ENCODE data around the gene ZBTB7A. TPM values are rescaled to one million over a fixed set of nuclear protein-coding genes. Genes with fewer than 3 reads are reported as not detected.

ZBTB7A gene
- total RNA-seq, 1 experiment from 2014 or later, result 7.2 TPM

DNA sequence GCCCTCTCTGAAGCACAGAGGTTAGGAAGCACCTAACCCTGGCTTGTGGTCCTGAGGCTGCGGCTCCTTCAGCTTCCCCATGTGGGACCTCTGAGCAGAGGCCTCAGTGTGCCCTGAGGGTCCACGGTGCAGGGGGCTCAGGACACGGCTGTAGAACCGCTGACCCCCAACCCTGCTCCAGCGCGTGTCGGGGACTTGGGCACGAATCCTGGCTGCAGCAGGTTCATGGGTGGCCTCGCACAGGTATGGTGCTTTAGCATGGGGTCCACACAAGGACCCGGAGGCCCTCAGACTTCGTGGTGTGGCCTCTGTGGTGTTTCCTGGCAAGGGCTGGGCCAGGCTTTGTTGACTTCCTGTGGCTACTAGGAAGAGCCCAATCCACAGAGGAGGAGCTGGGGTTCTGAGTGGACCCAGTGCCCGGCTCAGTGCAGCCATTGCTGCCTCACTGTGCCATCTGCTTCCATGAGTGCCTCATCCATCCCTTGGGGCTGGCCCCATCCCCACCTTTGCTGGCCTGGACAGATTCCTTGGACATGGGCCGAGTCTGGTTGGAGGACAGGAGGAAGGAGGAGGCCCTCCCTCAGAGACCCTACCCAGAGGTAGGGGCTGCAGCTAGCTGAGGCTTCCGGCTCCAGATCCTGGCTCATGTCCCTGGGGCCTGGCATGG lies 24.5 kb downstream of the ZBTB7A start:
- H3K9ac ChIP-seq (ENCODE audit: low read length), result no peak overlapping the region
- H3K4me2 ChIP-seq (ENCODE audit: low read depth, low read length, poor library complexity, severe bottlenecking), result no peak overlapping the region
- no peaks in the 10 kb centered on the region for H3K9me2 ChIP-seq (replicated peaks; ENCODE audit: insufficient read depth, low read length)
- peaks cover 24% of the 10 kb centered on the region for H3K79me2 ChIP-seq (ENCODE audit: low read length)
- H2AFZ ChIP-seq (ENCODE audit: low read length), result no peak overlapping the region
- H3K9me3 ChIP-seq (ENCODE audit: low read length), result no peaks in the 10 kb centered on the region
- no peak overlapping the region for H3K4me3 ChIP-seq (ENCODE audit: low read length)
- H3K36me3 ChIP-seq (ENCODE audit: insufficient read depth, low read length), result peaks cover 2% of the 10 kb centered on the region; the same call in 1 of the 2 replicates
- peaks cover 11% of the 10 kb centered on the region; the same call in 1 of the 2 replicates for H4K20me1 ChIP-seq (ENCODE audit: insufficient read depth, low read depth, low read length)
- no peaks in the 10 kb centered on the region for H3K27me3 ChIP-seq (ENCODE audit: low read length)
- peaks cover 22% of the 10 kb centered on the region for H3K4me1 ChIP-seq (ENCODE audit: low read length)
- no peak for DNase-seq
- H3K27ac ChIP-seq (ENCODE audit: low read length), result no peak overlapping the region

DNA sequence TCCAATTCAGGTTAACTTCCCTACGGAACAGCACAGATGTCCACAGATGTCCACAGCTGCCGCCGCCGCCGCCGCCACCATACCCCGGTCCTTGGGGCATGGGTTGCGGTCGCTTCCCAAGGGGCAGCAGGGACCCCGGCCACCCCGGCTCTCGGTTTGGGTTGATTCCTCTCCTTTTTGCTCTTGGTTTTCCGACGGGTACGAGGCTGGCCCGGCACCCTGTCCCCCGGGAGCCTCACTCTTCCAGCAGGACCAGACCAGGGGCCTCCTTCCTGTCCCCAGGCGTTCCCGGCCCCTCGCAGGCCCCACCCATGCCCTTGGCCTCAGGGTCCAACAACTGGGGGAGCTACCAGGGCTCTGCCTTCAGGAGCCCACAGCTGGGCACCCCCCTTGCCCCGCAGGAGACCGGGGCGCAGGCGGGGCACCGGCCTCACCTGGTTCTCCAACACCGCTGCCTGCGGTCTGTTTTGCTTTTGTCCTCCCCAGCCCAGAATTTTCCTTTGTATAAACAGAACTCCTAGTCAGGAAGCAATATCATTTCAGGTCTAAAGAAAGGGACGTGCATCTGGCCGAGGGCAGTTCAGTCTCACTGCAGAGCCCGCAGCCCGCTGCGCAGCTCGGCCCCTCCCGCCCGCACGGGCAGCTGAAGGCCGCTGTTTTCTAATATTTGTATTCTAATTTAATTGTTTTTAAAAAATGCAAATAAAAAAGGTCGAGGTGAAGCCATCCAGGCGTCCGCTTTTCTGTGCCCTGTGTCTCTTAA lies 27.9 kb downstream of the ZBTB7A start:
- Histone ChIP-seq H3K4me3 (ENCODE audit: low read length) (no peak overlapping the region), H3K9me2 (replicated peaks; ENCODE audit: insufficient read depth, low read length) (no peaks in the 10 kb centered on the region), H2AFZ (ENCODE audit: low read length) (no peak overlapping the region), H3K9ac (ENCODE audit: low read length) (no peak overlapping the region), H3K4me2 (ENCODE audit: low read depth, low read length, poor library complexity, severe bottlenecking) (no peak overlapping the region), H3K36me3 (ENCODE audit: insufficient read depth, low read length) (peaks cover 10% of the 10 kb centered on the region), H3K27me3 (ENCODE audit: low read length) (no peaks in the 10 kb centered on the region), H4K20me1 (ENCODE audit: insufficient read depth, low read depth, low read length) (0 out of 2 replicates have a peak, but pooled peaks cover under 1% of the 10 kb centered on the region), H3K4me1 (ENCODE audit: low read length) (no peaks in the 10 kb centered on the region), H3K79me2 (ENCODE audit: low read length) (0 out of 2 replicates have a peak, but pooled peaks cover under 1% of the 10 kb centered on the region), H3K9me3 (ENCODE audit: low read length) (0 out of 2 replicates have a peak, but pooled peaks cover 4% of the 10 kb centered on the region), H3K27ac (ENCODE audit: low read length) (no peak overlapping the region)
- no peak for DNase-seq

DNA sequence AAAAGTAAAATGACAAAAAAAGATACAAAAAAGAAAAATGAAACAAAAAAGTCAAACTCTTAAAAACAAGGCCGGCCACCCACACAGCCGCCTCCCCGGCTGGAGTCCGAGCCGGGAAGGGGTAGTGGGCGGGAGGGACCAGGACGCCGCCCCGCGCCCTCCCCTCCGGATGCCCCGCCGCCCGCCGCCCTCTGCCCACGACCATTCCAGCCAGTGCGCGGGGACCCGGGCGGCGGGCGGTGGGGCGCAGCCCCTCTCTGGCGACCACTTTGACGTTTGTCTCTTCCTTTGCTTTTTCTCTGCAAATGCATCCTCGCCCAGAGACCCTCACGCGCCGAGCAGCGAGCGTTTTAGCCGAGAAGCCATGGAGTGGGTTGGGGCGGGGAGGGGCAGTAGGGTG lies 28.6 kb downstream of the ZBTB7A start:
- Histone ChIP-seq H3K9me3 (ENCODE audit: low read length) (0 out of 2 replicates have a peak, but pooled peaks cover 4% of the 10 kb centered on the region), H3K4me1 (ENCODE audit: low read length) (no peaks in the 10 kb centered on the region), H4K20me1 (ENCODE audit: insufficient read depth, low read depth, low read length) (no peaks in the 10 kb centered on the region), H3K27me3 (ENCODE audit: low read length) (no peaks in the 10 kb centered on the region), H3K27ac (ENCODE audit: low read length) (no peak overlapping the region), H3K79me2 (ENCODE audit: low read length) (no peaks in the 10 kb centered on the region), H3K4me3 (ENCODE audit: low read length) (no peak overlapping the region), H2AFZ (ENCODE audit: low read length) (no peak overlapping the region), H3K36me3 (ENCODE audit: insufficient read depth, low read length) (peaks cover 10% of the 10 kb centered on the region), H3K4me2 (ENCODE audit: low read depth, low read length, poor library complexity, severe bottlenecking) (no peak overlapping the region), H3K9ac (ENCODE audit: low read length) (no peak overlapping the region), H3K9me2 (replicated peaks; ENCODE audit: insufficient read depth, low read length) (no peaks in the 10 kb centered on the region)
- DNase-seq, result no peak

DNA sequence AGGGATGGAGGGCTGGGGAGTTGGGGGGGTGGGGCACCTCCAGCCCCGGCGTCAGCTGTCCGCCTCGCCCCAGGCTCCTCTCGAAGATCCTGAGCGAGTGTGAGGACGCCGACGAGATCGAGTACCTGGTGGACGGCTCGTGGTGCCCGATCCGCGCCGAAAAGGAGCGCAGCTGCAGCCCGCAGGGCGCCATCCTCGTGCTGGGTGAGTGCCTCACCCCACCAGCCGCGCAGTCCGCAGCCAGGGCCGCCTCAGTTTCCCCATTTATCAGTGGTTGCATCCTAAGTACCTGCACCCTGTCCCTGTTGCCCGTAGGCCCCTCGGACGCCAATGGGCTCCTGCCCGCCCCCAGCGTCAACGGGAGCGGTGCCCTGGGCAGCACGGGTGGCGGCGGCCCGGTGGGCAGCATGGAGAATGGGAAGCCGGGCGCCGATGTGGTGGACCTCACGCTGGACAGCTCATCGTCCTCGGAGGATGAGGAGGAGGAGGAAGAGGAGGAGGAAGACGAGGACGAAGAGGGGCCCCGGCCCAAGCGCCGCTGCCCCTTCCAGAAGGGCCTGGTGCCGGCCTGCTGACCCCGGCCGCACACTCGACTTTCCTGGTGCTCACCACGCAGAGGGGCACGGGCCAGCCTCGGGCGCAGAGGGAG lies 29.3 kb downstream of the ZBTB7A start:
- H2AFZ ChIP-seq (ENCODE audit: low read length), result no peak overlapping the region
- H3K9ac ChIP-seq (ENCODE audit: low read length), result no peak overlapping the region
- no peak for DNase-seq
- no peak overlapping the region for H3K27ac ChIP-seq (ENCODE audit: low read length)
- H3K27me3 ChIP-seq (ENCODE audit: low read length), result no peaks in the 10 kb centered on the region
- no peaks in the 10 kb centered on the region for H3K9me2 ChIP-seq (replicated peaks; ENCODE audit: insufficient read depth, low read length)
- H3K4me1 ChIP-seq (ENCODE audit: low read length), result no peaks in the 10 kb centered on the region
- no peak overlapping the region for H3K4me2 ChIP-seq (ENCODE audit: low read depth, low read length, poor library complexity, severe bottlenecking)
- 0 out of 2 replicates have a peak, but pooled peaks cover 4% of the 10 kb centered on the region for H3K9me3 ChIP-seq (ENCODE audit: low read length)
- H3K4me3 ChIP-seq (ENCODE audit: low read length), result no peak overlapping the region
- no peaks in the 10 kb centered on the region for H3K79me2 ChIP-seq (ENCODE audit: low read length)
- no peaks in the 10 kb centered on the region for H4K20me1 ChIP-seq (ENCODE audit: insufficient read depth, low read depth, low read length)
- H3K36me3 ChIP-seq (ENCODE audit: insufficient read depth, low read length), result peaks cover 10% of the 10 kb centered on the region

DNA sequence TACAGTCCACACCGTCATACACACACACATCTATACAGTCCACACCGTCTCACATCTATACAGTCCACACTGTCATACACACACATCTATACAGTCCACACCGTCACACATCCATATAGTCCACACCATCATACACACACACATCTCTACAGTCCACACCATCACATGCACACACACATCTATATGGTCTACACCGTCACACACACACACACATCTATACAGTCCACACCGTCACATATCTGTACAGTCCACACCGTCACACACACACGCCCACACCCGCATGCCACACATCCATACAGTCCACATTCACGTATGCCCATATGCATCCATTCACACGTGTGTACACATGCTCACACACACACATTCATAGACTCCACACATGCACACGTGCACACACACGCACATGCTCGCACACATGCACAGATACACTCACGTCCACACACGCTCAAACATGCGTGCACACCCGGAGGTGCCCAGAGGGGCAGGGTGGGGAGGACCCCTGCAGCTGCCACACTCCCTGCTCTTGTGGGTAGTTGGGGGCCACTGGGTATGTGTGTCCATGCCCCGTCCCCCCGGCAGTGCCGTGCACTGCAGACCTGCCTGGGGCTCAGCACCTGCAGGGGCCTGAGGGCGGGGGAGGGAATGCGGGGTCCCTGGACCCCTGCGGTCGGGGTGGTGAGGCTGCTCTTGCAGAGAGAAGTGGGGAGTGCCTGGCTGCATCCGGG lies 30.0 kb downstream of the ZBTB7A start:
- H3K9ac ChIP-seq (ENCODE audit: low read length), result no peak overlapping the region
- H2AFZ ChIP-seq (ENCODE audit: low read length), result no peak overlapping the region
- no peaks in the 10 kb centered on the region for H3K27me3 ChIP-seq (ENCODE audit: low read length)
- no peak for DNase-seq
- H3K9me3 ChIP-seq (ENCODE audit: low read length), result 0 out of 2 replicates have a peak, but pooled peaks cover 4% of the 10 kb centered on the region
- no peak overlapping the region for H3K27ac ChIP-seq (ENCODE audit: low read length)
- no peaks in the 10 kb centered on the region for H4K20me1 ChIP-seq (ENCODE audit: insufficient read depth, low read depth, low read length)
- H3K4me3 ChIP-seq (ENCODE audit: low read length), result no peak overlapping the region
- no peaks in the 10 kb centered on the region for H3K79me2 ChIP-seq (ENCODE audit: low read length)
- no peak overlapping the region for H3K4me2 ChIP-seq (ENCODE audit: low read depth, low read length, poor library complexity, severe bottlenecking)
- H3K4me1 ChIP-seq (ENCODE audit: low read length), result no peaks in the 10 kb centered on the region
- H3K36me3 ChIP-seq (ENCODE audit: insufficient read depth, low read length), result peaks cover 10% of the 10 kb centered on the region
- no peaks in the 10 kb centered on the region for H3K9me2 ChIP-seq (replicated peaks; ENCODE audit: insufficient read depth, low read length)

DNA sequence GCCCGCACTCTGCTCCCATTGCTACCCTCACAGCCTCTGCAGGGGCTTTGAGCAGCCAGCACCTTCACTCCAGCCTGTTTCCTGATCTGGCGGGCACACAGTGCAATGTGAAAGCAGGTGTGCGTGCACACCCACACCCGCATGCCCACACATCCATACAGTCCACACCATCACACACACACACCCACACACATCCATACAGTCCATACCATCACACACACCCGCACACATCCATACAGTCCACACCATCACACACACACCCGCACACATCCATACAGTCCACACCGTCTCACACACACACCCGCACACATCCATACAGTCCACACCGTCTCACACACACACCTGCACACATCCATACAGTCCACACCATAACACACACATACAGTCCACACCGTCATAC lies 31.1 kb downstream of the ZBTB7A start:
- H3K9me3 ChIP-seq (ENCODE audit: low read length), result 0 out of 2 replicates have a peak, but pooled peaks cover 4% of the 10 kb centered on the region
- H4K20me1 ChIP-seq (ENCODE audit: insufficient read depth, low read depth, low read length), result no peaks in the 10 kb centered on the region
- H3K4me2 ChIP-seq (ENCODE audit: low read depth, low read length, poor library complexity, severe bottlenecking), result no peak overlapping the region
- H3K79me2 ChIP-seq (ENCODE audit: low read length), result no peaks in the 10 kb centered on the region
- H3K27ac ChIP-seq (ENCODE audit: low read length), result no peak overlapping the region
- no peaks in the 10 kb centered on the region for H3K4me1 ChIP-seq (ENCODE audit: low read length)
- peaks cover 10% of the 10 kb centered on the region for H3K36me3 ChIP-seq (ENCODE audit: insufficient read depth, low read length)
- H3K27me3 ChIP-seq (ENCODE audit: low read length), result no peaks in the 10 kb centered on the region
- no peak overlapping the region for H2AFZ ChIP-seq (ENCODE audit: low read length)
- no peak overlapping the region for H3K9ac ChIP-seq (ENCODE audit: low read length)
- no peak for DNase-seq
- no peaks in the 10 kb centered on the region for H3K9me2 ChIP-seq (replicated peaks; ENCODE audit: insufficient read depth, low read length)
- H3K4me3 ChIP-seq (ENCODE audit: low read length), result no peak overlapping the region

DNA sequence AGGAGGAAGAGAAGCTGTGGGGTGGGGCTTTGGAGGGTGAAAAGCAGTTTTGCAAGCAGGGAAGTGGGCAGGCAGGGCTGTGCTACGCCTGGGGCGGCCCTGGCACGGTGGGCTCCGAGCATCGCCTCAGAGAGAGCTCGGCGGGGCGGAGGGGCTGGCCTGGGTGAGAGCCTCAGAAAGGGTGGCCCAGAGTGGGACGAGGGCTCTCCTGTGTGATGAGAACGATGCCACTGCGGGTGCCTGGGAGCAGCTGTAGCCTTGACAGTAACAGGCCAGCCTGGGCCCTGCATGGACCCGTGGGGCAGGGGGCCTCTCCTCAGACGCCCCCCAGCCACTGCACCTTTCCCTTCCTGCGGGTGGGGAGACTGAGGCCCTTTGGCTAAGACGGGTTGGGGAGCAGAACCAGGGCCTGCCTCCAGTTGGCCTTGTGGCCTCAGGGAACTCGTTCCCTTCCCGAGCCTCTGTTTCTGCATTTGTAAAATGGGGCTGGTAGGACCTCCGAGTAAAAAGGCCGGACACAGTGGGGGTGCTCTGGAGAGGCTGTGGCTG lies 31.6 kb downstream of the ZBTB7A start:
- Histone ChIP-seq H3K27me3 (ENCODE audit: low read length) (no peaks in the 10 kb centered on the region), H3K9ac (ENCODE audit: low read length) (no peak overlapping the region), H4K20me1 (ENCODE audit: insufficient read depth, low read depth, low read length) (no peaks in the 10 kb centered on the region), H3K36me3 (ENCODE audit: insufficient read depth, low read length) (peaks cover 10% of the 10 kb centered on the region), H3K79me2 (ENCODE audit: low read length) (no peaks in the 10 kb centered on the region), H3K27ac (ENCODE audit: low read length) (no peak overlapping the region), H3K9me3 (ENCODE audit: low read length) (0 out of 2 replicates have a peak, but pooled peaks cover 4% of the 10 kb centered on the region), H3K4me3 (ENCODE audit: low read length) (no peak overlapping the region), H3K4me1 (ENCODE audit: low read length) (no peaks in the 10 kb centered on the region), H3K4me2 (ENCODE audit: low read depth, low read length, poor library complexity, severe bottlenecking) (no peak overlapping the region), H3K9me2 (replicated peaks; ENCODE audit: insufficient read depth, low read length) (no peaks in the 10 kb centered on the region), H2AFZ (ENCODE audit: low read length) (no peak overlapping the region)
- DNase-seq, result no peak

All from Karpas-422 (cell line).